ENCODE measurements around the gene TCEA2. TPM values are rescaled to one million over a fixed set of nuclear protein-coding genes. Genes with fewer than 3 reads are reported as not detected.

TCEA2 gene
- total RNA-seq, 1 donor from 2014 or later = 81.3 TPM

DNA sequence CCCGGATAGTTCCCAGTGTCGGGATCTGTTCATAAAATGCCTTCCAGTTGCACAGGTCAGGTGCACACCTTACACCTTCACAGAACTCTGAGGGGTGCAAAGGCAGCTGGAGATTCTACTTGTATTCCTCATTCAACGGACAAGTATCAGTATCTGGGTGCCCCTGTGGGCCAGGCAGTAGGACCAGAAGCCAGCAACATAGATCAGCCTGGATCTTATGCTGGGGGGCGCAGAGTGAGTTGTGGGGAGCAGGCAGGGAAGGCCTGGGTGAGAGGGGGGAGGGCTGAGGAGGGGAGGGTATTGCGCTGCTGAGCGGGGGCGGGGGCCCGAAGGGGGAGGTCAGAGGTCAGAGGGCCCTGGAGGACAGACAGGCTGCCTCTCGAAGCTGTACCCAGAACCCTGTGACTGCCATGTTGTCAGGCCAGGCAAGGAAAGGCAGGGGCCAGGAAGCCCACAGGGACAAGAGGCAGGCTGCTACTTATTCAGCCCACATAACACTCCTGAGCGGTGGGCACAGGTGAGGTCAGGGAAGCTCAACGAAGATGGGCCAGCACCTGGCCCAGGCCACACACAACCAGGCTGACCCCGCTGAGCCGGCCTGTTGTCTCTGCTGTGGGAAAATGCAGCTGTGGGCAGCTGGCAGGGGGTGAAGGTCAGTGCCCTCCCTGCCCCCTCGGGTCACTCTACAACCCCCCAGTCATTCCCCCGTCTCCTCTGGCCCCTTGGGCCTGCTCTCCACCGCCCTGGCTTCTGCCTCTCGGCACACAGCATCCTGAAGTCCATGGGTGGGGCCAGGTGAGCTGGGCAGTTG is 18.0 kb downstream of the TCEA2 start:
- TF ChIP-seq, protein P1, sequence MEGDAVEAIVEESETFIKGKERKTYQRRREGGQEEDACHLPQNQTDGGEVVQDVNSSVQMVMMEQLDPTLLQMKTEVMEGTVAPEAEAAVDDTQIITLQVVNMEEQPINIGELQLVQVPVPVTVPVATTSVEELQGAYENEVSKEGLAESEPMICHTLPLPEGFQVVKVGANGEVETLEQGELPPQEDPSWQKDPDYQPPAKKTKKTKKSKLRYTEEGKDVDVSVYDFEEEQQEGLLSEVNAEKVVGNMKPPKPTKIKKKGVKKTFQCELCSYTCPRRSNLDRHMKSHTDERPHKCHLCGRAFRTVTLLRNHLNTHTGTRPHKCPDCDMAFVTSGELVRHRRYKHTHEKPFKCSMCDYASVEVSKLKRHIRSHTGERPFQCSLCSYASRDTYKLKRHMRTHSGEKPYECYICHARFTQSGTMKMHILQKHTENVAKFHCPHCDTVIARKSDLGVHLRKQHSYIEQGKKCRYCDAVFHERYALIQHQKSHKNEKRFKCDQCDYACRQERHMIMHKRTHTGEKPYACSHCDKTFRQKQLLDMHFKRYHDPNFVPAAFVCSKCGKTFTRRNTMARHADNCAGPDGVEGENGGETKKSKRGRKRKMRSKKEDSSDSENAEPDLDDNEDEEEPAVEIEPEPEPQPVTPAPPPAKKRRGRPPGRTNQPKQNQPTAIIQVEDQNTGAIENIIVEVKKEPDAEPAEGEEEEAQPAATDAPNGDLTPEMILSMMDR (IDR thresholded peaks at IDR 0.05; ENCODE audit: unreplicated experiment) = no peak
- Mint-ChIP-seq H3K4me1 (peaks cover 18% of the 10 kb centered on the region), H3K27me3 (ENCODE audit: low read depth) (peaks cover 52% of the 10 kb centered on the region)

DNA sequence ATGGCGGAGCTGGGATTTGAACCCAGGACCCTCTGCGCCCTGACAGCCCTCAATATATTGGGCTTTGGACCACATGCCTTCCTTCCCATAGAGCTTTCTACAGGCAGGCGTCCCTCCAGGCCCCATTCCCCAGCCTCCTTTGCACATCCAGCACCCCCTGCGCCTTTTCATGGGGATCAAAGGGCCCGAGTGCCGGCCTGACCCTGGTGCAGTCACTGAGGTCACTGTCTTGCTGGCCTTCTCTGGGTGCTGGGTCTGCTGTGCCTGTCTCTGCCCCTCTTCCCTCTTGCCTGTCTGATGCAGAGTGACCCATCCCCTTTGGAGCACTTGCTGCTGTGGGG is 18.6 kb downstream of the TCEA2 start:
- H3K9me3 Mint-ChIP-seq = no peaks in the 10 kb centered on the region
- no peak overlapping the region for H3K27ac Mint-ChIP-seq
- H3K4me1 Mint-ChIP-seq = peaks cover 18% of the 10 kb centered on the region
- DNase-seq (ENCODE audit: low spot score in 2 of 2, unreplicated experiment in 2 of 2) = no peak
- TF ChIP-seq, protein P1 (IDR thresholded peaks at IDR 0.05; ENCODE audit: unreplicated experiment) = no peak
- peak overlapping the region; percentile 38 for H3K4me3 Mint-ChIP-seq
- H3K27me3 Mint-ChIP-seq (ENCODE audit: low read depth) = peaks cover 58% of the 10 kb centered on the region
- no peaks in the 10 kb centered on the region for H3K36me3 Mint-ChIP-seq

More for the DNA sequence above, 18.0 kb downstream of the TCEA2 start:
- H3K27ac Mint-ChIP-seq = no peak overlapping the region
- peak overlapping the region; percentile 71 for H3K4me3 Mint-ChIP-seq
- no peaks in the 10 kb centered on the region for H3K36me3 Mint-ChIP-seq
- DNase-seq (ENCODE audit: low spot score in 2 of 2, unreplicated experiment in 2 of 2) = no peak
- no peaks in the 10 kb centered on the region for H3K9me3 Mint-ChIP-seq

DNA sequence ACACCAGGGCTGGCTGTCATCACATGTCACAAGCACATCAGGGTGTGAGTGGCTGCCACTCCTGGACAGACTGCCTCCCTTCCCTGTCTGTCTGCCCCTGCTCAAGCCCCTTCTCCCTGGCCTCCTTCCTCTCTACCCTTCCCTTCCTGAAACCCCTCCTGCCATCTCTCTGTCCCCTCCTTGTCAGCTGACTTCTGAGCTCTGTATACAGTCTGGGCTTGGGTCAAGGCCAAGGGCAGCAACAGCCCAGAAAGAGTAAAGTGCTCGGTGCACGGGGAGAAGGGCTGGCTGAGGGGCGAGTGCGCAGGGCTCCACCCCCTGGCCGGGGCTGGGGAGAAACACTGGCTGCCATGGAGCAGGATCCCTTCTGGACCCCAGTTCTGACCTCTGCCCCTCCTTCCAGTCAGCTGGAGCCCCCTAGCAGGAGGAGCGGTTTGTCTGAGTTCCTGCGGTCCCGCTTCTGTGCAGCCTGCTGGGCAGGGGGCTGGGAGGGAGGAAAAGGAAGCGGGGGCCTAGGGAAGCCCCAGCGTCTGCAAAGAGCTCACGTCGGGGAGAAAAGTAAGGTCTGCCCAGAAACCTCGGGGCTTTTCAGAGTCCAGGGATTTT is 19.2 kb downstream of the TCEA2 start:
- no peaks in the 10 kb centered on the region for H3K36me3 Mint-ChIP-seq
- H3K27me3 Mint-ChIP-seq (ENCODE audit: low read depth) = peaks cover 61% of the 10 kb centered on the region
- TF ChIP-seq, protein P1 (IDR thresholded peaks at IDR 0.05; ENCODE audit: unreplicated experiment) = no peak
- no peak overlapping the region for H3K27ac Mint-ChIP-seq
- H3K4me3 Mint-ChIP-seq = peak overlapping the region; percentile 45
- no peaks in the 10 kb centered on the region for H3K9me3 Mint-ChIP-seq
- H3K4me1 Mint-ChIP-seq = peaks cover 18% of the 10 kb centered on the region
- DNase-seq (ENCODE audit: low spot score in 2 of 2, unreplicated experiment in 2 of 2) = no peak

DNA sequence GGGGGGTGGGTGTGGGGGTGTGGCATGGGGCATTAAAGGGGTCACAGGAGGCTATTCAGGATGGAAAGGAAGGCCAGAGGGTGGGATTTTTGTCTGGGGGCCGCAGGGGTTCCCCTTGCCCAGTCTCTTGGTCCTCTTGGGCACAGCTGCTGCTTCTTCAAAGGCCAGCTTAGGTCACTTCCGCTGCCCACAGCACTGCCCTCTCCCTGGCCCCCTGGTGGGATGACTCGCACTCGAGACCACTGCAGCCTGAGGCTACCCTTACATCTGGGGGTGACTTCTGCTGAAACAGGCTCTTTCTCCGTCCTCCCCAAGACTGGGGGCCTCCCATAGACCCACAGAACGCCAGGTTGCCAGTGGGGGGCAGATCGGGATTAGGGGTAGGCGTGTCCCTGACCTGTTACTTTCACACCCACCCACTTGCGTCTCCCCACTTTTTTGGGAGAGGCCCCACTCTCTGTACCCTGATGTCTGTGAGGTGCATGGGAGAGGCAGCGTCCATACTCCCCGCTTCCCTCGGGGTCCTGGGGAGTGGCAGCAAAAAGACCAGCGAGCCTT is 19.9 kb downstream of the TCEA2 start:
- H3K4me1 Mint-ChIP-seq = peaks cover 18% of the 10 kb centered on the region
- H3K36me3 Mint-ChIP-seq = no peaks in the 10 kb centered on the region
- peak overlapping the region; percentile 60 for H3K4me3 Mint-ChIP-seq
- no peak overlapping the region for H3K27ac Mint-ChIP-seq
- no peaks in the 10 kb centered on the region for H3K9me3 Mint-ChIP-seq
- TF ChIP-seq, protein P1 (IDR thresholded peaks at IDR 0.05; ENCODE audit: unreplicated experiment) = no peak
- H3K27me3 Mint-ChIP-seq (ENCODE audit: low read depth) = peaks cover 66% of the 10 kb centered on the region
- no peak for DNase-seq (ENCODE audit: low spot score in 2 of 2, unreplicated experiment in 2 of 2)

DNA sequence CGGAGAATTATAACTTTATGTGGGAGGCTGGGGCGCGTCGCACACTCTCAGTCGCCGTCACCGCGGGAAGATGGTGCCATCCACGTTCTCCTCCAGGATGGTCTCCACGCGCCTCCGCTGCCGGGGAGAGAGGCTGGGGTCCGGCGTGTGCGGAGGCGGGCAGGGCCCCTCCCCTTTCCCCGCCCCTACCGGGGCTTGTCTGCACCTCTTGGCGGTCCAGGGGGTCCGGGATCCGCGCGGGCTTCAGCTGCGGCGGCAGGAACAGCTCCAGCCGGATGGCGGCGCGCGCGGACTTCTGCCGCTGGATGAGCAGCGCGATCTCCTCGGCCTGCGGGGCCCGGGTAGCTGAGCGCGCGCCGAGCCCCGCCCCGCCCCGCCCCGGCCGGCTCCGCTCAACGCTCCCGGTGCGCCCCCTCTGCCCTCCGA is 20.4 kb downstream of the TCEA2 start:
- Mint-ChIP-seq H3K36me3 (no peaks in the 10 kb centered on the region), H3K27me3 (ENCODE audit: low read depth) (peaks cover 71% of the 10 kb centered on the region), H3K4me3 (peak overlapping the region; percentile 60), H3K27ac (no peak overlapping the region), H3K9me3 (no peaks in the 10 kb centered on the region), H3K4me1 (peaks cover 18% of the 10 kb centered on the region)
- TF ChIP-seq, protein P1 (IDR thresholded peaks at IDR 0.05; ENCODE audit: unreplicated experiment) = peak; percentile 25
- peak; percentile 68 to 83 for DNase-seq (ENCODE audit: low spot score in 2 of 2, unreplicated experiment in 2 of 2)
